ENCODE data around the gene LELP1.

The LELP1 gene

GRCh38 chr1:153251562-153251961, 48.3 kb downstream of the LELP1 start:
- TF ChIP-seq CTCF (IDR thresholded peaks at IDR 0.05; ENCODE audit: extremely low read depth, missing control alignments): no peak
- no peak for DNase-seq (ENCODE audit: low spot score)

GRCh38 chr1:153251988-153252387, 48.8 kb downstream of the LELP1 start:
- DNase-seq (ENCODE audit: low spot score): no peak
- no peak for TF ChIP-seq CTCF (IDR thresholded peaks at IDR 0.05; ENCODE audit: extremely low read depth, missing control alignments)

GRCh38 chr1:153253076-153253475, 49.8 kb downstream of the LELP1 start:
- no peak for DNase-seq (ENCODE audit: low spot score)

GRCh38 chr1:153253693-153254092, 50.5 kb downstream of the LELP1 start:
- no peak for DNase-seq (ENCODE audit: low spot score)
- TF ChIP-seq CTCF (IDR thresholded peaks at IDR 0.05; ENCODE audit: extremely low read depth, missing control alignments): no peak

More at GRCh38 chr1:153253076-153253475, 49.8 kb downstream of the LELP1 start:
- TF ChIP-seq CTCF (IDR thresholded peaks at IDR 0.05; ENCODE audit: extremely low read depth, missing control alignments): no peak

Measured in GM20000 (cell line).